Left colon (tissue), 2 donors: ENCODE measurements around the gene THEMIS. TPM values are rescaled to one million over a fixed set of nuclear protein-coding genes. Genes with fewer than 3 reads are reported as not detected.
"Not testable (repeated sequence)": the region's sequence is repeated elsewhere in the genome, so short reads cannot be mapped to it uniquely, and the experiment has no call there.

ENCODE experiments used
- ATAC-seq: fragments of 200-7000 bp; cut with Tn5 transposase; one replicate; pipeline ENCODE4 v1.9.1; 2020; ENCODE audit warnings: mild to moderate bottlenecking, moderate library complexity
- DNase-seq, 2 donors: peaks; one replicate each; pipeline ENCODE4 v3.0.0-alpha.2; 2020
- intact Hi-C, 2 donors: fragments of 100-400 bp; cut with DNase I in 1 of 2; cut with micrococcal nuclease in 1 of 2; formaldehyde crosslinking; loops; one replicate each; pipeline versions ENCODE4 v1.11.2 to v1.14.0; 2022; cut with DNase I, micrococcal nuclease
- total RNA-seq, 2 donors: library from RNA; stranded (reverse); fragmentation: NEBNext Ultra II Directional; extraction: Animal tissue kit (Norgen Biotek cat#: 25700); gene quantifications; one replicate each; pipeline ENCODE4 v1.2.1, GENCODE V29; 2021
- donor health status: DM: no; HTN: no; CAD: no.
- donor health status: DM: yes; HTN: yes; CAD: no.

Gene THEMIS
- total RNA-seq, 2 donors from 2014 or later = 0.67 to 1.1 TPM

DNA sequence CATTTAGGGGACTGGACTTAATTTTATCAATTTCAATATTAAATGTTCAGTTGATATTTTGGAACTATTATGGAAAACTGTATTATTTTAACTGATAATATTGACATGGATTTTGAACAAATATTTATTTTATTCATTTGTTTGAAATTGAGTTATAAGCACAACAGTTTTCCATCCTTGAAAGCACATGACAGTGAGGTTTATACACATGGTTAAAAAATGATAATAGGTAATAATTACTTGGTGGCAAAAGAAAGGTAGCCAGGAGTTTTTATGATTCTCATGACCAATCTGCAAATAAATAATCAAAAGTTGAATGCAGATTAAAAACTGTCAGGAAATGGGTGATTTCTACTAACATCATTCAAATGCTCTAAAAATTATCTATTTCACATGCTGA, 210.3 kb downstream of the THEMIS start:
- ATAC-seq = no peak
- DNase-seq = no peak
- intact Hi-C loops = no loop called here

DNA sequence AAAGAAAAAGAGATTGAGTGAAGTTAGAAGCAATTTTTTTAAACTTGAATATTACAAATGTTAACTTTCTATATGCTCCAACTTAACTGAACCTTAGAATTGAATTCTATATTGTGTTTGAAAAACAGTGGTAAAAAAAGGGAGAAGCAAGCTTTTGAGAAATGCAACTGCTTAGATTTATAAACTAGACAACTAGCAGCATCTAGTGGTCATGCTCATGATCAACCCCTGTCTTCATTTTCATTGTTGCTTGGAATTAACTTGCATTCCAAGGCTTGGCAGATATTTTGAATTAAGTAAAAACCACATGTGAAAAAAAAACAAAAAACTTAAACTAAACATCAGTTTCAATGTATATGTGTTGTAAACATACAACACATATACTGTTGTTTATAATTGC, 210.8 kb downstream of the THEMIS start:
- DNase-seq (no peak), ATAC-seq (no peak)
- intact Hi-C loops = no loop called here

DNA sequence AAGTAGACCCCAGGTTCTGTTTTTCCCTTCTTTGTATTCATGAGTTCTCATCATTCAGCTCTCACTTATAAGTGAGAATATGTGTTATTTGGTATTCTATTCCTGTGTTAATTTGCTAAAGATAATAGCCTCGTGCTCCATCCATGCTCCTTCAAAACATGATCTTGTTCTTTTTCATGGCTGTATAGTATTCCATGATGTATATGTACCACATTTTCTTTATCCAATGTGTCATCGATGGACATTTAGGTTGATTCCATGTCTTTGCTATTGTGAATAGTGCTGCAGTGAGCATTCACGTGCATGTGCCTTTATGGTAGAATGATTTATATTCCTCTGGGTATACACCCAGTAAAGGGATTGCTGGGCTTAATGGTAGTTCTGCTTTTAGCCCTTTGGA, 213.4 kb downstream of the THEMIS start:
- intact Hi-C loops, ATAC-seq, DNase-seq: not testable (repeated sequence)

DNA sequence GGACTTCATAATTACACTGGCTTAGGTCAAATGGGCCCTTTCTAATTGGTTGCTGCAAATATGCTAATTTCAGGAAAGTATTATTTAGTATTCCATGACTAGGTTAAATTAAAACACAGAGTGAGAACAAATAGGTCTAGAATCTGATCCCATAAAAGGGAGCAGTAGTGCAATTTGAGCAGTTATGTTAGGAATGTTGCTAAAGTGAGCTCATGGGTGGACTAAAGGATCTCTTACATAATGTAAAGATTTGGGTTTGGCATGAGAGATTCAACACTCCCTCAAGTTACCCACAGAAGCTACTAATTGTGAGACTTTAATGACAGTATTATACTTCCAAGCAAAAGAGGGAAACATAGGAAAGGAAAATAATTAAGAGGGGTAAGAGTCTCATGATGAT, 214.8 kb downstream of the THEMIS start:
- ATAC-seq = no peak

DNA sequence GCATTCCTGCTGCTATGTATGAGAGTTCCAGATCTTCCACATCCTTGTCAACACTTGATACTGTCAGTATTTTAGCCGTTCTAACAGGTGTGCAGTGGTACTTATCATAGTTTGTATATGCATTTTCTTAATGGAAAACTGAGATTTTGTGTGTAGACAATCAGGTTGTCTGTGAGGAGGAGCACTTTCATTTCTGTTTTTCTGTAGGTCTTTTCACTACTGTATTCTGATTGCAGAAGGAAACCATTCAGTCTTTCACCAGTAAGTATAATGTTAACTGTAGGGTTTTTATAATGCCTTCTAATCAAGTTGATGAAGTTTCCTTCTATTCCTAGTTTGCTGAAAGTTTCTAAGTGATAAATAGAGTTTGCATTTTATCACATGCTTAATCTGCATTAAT, 216.4 kb downstream of the THEMIS start:
- ATAC-seq (no peak), DNase-seq (no peak)
- intact Hi-C loops = no loop called here

More for the DNA sequence above, 214.8 kb downstream of the THEMIS start:
- DNase-seq = no peak
- intact Hi-C loops = no loop called here
